Neural crest cell (in vitro differentiated cells): ENCODE results near the gene GSTM4. TPM values are rescaled to one million over a fixed set of nuclear protein-coding genes. Genes with fewer than 3 reads are reported as not detected.
A peak's percentile ranks its signal among the peaks of the same experiment; 100 is the strongest.

ENCODE experiments used
- DNase-seq: peaks from one replicate; pipeline ENCODE4 v3.0.0; 2021; ENCODE audit warnings: low read depth, mixed read lengths, low spot score
- H3K27ac Mint-ChIP-seq: one replicate; pipeline ENCODE4 v1.8.0; 2021; ENCODE audit warnings: mild to moderate bottlenecking, mixed read lengths; ENCODE audit not compliant: unreplicated experiment
- H3K27me3 Mint-ChIP-seq: 2 replicates; pipeline ENCODE4 v1.8.0; 2021; ENCODE audit warnings: low read depth, mild to moderate bottlenecking, mixed read lengths
- H3K36me3 Mint-ChIP-seq: 2 replicates; pipeline ENCODE4 v1.8.0; 2021; ENCODE audit warnings: low read depth, mild to moderate bottlenecking, mixed read lengths
- H3K4me1 Mint-ChIP-seq: 2 replicates; pipeline ENCODE4 v1.8.0; 2021; ENCODE audit warnings: mixed read lengths
- H3K4me3 Mint-ChIP-seq: one replicate; pipeline ENCODE4 v1.8.0; 2021; ENCODE audit warnings: mild to moderate bottlenecking, mixed read lengths
- H3K9me3 Mint-ChIP-seq: 2 replicates; pipeline ENCODE4 v1.8.0; 2021; ENCODE audit warnings: mixed read lengths
- total RNA-seq: library from RNA; stranded (reverse); gene quantifications from 2 replicates; pipeline ENCODE4 v1.2.1, GENCODE V29; 2021
- TF ChIP-seq, protein P1 (sequence below): fragments of 200-600 bp; sonication (generic); conservative IDR thresholded peaks from 2 replicates; pipeline ENCODE4 v1.5.0; 2021; ENCODE audit warnings: antibody characterized with exemption, mild to moderate bottlenecking

GSTM4 gene
- total RNA-seq, 1 donor from 2014 or later: 28.2 TPM

DNA sequence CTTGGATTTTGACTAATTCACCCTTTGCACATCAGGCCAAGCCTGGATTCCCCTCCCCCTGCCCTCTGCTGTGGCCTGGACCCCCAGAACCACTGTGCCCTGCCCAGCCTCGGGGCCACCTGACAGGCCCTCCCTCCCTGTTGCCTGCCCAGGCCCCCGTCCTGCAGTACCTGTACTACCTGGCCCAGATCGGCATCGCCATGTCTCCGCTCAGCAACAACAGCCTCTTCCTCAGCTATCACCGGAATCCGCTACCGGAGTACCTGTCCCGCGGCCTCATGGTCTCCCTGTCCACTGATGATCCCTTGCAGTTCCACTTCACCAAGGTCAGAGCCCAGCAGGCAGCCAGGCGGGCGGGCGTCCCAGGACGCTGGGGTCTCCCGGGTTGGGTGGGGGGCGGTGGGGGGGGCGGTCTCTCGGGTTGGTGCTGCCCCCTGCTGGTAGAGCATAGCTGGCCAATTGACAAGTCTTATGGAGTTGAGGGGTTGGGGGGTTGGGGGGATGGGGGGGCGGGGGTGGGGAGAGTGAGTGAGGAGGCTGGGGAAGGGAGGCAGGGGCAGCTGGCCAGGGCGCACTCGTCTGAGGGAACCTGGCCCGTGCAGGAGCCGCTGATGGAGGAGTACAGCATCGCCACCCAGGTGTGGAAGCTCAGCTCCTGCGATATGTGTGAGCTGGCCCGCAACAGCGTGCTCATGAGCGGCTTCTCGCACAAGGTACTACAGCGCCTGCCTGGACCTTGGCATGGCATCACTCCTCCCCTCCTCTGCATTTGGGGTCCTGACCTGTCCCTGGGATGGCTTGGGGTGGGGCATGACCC lies 25.6 kb upstream of the GSTM4 start:
- Mint-ChIP-seq H3K27me3 (no peaks in the 10 kb centered on the region), H3K9me3 (no peaks in the 10 kb centered on the region), H3K27ac (no peak overlapping the region), H3K4me1 (peaks cover 11% of the 10 kb centered on the region), H3K4me3 (no peak overlapping the region), H3K36me3 (peaks cover 3% of the 10 kb centered on the region)
- no peak for DNase-seq
- TF ChIP-seq, protein P1, sequence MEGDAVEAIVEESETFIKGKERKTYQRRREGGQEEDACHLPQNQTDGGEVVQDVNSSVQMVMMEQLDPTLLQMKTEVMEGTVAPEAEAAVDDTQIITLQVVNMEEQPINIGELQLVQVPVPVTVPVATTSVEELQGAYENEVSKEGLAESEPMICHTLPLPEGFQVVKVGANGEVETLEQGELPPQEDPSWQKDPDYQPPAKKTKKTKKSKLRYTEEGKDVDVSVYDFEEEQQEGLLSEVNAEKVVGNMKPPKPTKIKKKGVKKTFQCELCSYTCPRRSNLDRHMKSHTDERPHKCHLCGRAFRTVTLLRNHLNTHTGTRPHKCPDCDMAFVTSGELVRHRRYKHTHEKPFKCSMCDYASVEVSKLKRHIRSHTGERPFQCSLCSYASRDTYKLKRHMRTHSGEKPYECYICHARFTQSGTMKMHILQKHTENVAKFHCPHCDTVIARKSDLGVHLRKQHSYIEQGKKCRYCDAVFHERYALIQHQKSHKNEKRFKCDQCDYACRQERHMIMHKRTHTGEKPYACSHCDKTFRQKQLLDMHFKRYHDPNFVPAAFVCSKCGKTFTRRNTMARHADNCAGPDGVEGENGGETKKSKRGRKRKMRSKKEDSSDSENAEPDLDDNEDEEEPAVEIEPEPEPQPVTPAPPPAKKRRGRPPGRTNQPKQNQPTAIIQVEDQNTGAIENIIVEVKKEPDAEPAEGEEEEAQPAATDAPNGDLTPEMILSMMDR: peak; percentile 52

- H3K4me1 Mint-ChIP-seq: peaks cover 5% of the 10 kb centered on the region
- H3K27me3 Mint-ChIP-seq: no peaks in the 10 kb centered on the region
- no peaks in the 10 kb centered on the region for H3K9me3 Mint-ChIP-seq
- no peak overlapping the region for H3K27ac Mint-ChIP-seq
- TF ChIP-seq, protein P1: no peak
- H3K4me3 Mint-ChIP-seq: no peak overlapping the region
- DNase-seq: no peak
- peaks cover 3% of the 10 kb centered on the region for H3K36me3 Mint-ChIP-seq
Measured at GRCh38 chr1:109630898-109631512, 24.9 kb upstream of the GSTM4 start.

- no peak for DNase-seq
- Mint-ChIP-seq H3K9me3 (no peaks in the 10 kb centered on the region), H3K27ac (peak overlapping the region; percentile 35), H3K27me3 (no peaks in the 10 kb centered on the region), H3K4me1 (peaks cover 13% of the 10 kb centered on the region), H3K36me3 (peaks cover 3% of the 10 kb centered on the region), H3K4me3 (no peak overlapping the region)
- TF ChIP-seq, protein P1: no peak
Measured at GRCh38 chr1:109631513-109632505, 24.1 kb upstream of the GSTM4 start.

GRCh38 chr1:109632671-109633346 lies 23.1 kb upstream of the GSTM4 start:
- DNase-seq: no peak
- H3K36me3 Mint-ChIP-seq: peaks cover 3% of the 10 kb centered on the region
- TF ChIP-seq, protein P1: no peak
- peaks cover 14% of the 10 kb centered on the region for H3K4me1 Mint-ChIP-seq
- H3K4me3 Mint-ChIP-seq: no peak overlapping the region
- H3K27ac Mint-ChIP-seq: no peak overlapping the region
- no peaks in the 10 kb centered on the region for H3K9me3 Mint-ChIP-seq
- no peaks in the 10 kb centered on the region for H3K27me3 Mint-ChIP-seq

DNA sequence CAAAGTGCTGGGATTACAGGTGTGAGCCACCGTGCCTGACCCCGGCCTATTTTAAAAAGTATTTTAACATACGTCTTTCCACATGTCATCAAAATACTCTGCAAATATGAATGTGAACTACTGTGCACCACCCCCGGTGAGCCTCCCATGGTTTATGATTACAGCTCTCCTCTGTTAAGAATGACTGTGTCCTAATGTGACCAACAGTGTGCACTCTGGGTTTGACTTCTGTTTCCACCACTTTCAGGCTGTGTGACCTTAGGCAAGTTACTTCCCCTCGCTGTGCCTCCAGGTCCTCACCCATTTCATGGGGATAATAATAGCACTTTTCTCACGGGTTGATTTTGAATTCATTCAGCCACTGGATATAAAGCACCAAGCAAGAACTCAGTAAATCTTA lies 21.6 kb upstream of the GSTM4 start:
- Mint-ChIP-seq H3K9me3 (no peaks in the 10 kb centered on the region), H3K27me3 (no peaks in the 10 kb centered on the region), H3K4me1 (peaks cover 14% of the 10 kb centered on the region), H3K36me3 (peaks cover 2% of the 10 kb centered on the region), H3K4me3 (no peak overlapping the region), H3K27ac (no peak overlapping the region)
- TF ChIP-seq, protein P1: no peak
- no peak for DNase-seq
